HUDEP-2 (cell line): ENCODE data around the gene ARHGAP26.

Source experiments
- DNase-seq, 76 experiments: peaks; one replicate each; lab custom pipeline; 2025; ENCODE audit not compliant: unreplicated experiment in 76 of 76; lab: John Stamatoyannopoulos, UW

Gene ARHGAP26

GRCh38 chr5:142748568-142749249 lies 21.5 kb upstream of the ARHGAP26 start:
- peak in 10 of 76 experiments; percentile 0 to 29 (median 4) for DNase-seq

DNA sequence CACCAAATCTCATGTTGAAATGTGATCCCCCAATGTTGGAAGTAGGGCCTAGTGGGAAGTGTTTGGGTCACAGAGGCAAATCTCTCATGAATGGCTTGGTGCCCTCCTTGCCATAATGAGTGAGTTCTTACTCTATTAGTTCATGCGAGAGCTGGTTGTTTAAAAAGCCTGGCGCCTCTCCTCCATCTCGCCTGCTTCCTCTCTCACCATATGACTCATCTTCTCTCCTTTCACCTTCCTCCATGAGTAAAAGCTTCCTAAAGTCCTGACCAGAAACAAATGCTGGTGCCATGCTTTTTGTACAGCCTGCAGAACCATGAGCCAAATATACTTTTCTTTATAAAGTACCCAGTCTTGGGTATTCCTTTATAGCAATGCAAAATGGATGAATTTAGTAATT lies 20.9 kb upstream of the ARHGAP26 start:
- no peak for DNase-seq

DNA sequence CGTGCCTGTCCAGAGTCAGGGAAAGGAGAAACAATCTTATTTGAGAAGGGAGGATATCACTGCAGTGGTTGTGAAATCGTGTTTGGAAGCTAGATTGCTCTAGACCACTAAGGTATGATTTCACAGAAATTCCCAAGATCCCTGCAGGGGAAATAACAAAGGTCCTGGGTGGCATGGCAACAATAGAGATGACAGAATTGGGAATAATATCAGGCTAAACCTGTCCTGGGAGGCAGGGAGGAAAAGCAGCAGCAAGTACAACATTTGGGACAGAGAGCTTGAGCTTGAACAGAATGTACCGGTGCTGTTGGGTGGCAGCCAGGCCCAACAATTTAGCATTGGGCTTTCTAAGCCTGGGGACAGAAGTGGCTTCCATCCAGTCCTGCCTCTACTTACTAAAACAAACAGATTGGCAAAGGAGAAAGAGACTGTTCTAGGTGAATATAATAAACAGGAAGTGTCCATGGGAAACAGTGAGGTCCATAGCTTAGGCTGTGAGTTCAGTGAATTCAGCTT lies 17.0 kb upstream of the ARHGAP26 start:
- no peak for DNase-seq

DNA sequence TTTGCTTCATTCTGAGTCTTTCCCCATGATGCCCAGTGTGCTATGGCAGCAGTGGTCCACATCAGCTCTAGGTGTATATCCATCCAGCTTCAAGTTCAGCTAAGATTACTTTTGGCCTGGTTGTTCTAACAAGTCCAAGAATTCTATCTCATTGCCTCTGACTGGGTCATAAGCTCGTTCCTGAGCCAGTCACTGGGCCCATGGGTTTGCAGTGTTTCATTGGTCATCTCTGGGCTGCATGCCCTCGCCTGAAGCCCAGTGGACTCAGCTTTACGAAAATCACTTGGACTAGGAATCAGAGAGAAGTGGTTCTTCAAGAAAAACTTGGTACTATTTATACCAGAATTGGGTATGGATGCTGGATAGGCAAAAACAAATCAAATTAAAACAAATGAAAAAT lies 16.1 kb upstream of the ARHGAP26 start:
- DNase-seq, result no peak

- DNase-seq, result no peak
These were observed 13.6 kb upstream of the ARHGAP26 start for GRCh38 chr5:142756576-142756975.

DNA sequence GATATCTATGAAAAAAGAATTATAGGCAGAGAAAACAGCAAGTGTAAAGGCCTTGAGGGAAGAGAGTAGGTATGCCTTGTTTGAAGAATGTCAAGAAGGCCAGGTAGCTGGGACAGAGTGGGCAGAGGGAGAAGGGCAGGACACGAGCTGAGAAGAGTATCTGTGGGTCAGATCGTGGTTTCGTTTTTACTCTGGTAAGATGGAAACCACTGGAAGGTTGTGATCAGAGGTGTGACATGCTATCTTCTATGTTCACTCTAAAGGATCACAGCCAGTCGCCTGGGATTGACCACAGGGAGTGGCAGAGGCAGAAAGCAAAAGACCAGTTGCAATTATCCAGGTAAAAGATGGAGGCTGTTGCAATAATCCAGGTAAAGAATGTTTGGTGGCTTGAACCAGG lies 12.6 kb upstream of the ARHGAP26 start:
- DNase-seq, result no peak

GRCh38 chr5:142758062-142758795 lies 11.9 kb upstream of the ARHGAP26 start:
- DNase-seq, result no peak

DNA sequence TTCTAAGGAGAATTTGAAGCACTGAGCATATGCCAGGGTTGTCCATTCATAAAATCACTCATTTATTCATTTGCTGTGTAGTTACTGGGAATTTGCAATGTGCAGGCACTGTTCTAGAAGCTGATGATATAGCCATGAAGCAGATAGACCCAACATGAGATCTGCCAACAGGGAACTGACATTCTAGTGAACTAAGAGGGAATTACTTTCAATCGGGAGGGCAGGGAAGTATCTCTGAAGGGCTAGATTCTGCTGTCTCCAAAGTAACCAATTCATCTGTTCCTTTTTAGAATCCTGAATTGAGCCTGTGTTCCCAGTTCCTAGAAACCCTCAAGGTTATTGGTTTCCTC lies 11.4 kb upstream of the ARHGAP26 start:
- no peak for DNase-seq

GRCh38 chr5:142763701-142764100 lies 6.5 kb upstream of the ARHGAP26 start:
- DNase-seq, result no peak

GRCh38 chr5:142767178-142767577 lies 3.0 kb upstream of the ARHGAP26 start:
- DNase-seq, result no peak

DNA sequence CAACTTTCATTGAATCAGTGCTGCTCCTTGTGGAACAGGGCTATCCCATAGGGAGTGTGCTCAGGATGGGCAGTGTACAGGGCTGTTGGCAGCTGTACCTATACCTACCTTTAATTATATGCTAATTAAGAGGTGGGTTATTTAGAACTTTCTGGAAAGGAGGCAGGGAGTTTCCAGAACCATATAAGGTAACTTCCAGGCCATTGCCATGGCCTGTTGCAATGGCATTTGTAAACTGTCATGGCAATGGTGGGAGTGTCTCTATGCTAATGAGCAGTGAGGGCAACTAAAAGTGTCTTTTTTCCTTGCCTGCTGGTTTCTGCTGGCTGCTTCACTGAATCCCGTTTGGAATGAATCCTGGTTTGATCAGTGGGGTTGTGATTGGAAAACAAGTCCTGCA lies 2.3 kb upstream of the ARHGAP26 start:
- no peak for DNase-seq

GRCh38 chr5:142769251-142769792 lies 855 bp upstream of the ARHGAP26 start:
- no peak for DNase-seq

- DNase-seq, result peak in 10 of 76 experiments; percentile 2 to 27 (median 9)
These were observed 753 bp downstream of the ARHGAP26 start for GRCh38 chr5:142770650-142771609.

DNA sequence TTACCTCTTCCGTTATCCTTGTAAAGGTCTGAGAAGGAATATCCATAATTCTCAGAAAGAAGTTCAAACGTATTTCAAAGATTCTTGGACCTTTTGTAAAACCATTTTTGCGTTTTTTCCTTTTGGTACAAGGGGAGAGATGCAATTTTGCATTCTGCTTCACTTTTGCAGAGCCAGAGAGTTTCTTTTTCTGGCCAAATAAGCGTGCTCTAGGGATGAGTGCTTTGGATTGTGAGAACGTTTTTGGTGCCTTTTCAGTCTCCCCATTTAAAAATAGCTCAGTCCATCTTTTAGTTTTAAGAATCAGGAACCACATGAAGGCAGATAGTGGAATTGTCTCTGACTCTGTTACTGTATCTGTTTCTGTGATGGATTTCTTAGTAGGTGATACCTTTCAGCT lies 1.5 kb downstream of the ARHGAP26 start:
- no peak for DNase-seq

DNA sequence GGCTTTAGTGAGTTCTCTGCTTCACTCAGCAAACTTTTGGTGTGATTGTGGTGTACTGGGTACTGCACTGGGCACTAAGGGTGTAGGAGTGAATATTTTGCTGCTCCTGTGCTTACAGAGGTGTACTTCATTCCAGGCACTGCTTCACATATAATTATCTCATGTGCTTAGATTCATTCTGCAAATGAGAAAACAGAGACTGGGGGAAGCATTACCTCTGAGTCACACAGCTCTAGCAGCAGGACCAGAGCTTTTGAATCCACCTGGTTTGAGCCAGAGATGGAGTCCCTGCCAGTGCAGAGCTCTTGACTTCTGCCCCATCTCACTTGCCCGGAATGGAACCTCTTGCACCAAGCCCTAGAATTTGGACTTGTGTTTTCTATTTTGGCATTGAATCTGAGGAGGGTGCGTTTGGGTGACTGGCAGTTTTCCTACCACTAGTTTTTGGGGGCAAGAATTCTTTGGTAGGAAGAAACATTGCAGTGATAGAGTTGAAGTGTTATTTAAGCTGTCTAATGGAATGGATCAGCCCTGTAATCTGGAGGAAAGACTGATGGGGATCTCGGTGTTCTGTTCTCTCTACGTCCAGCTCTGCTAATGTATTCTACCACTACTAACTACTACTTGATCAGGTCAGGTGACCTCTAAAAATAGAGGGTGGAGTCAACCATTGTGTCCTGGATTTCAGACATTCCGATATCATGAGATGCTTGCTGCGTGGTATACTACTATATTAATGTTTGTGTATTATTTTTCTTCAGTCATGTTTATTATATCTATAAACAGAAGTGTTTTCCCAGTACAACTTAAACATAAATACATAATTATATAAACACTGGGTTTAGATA lies 2.5 kb downstream of the ARHGAP26 start:
- no peak for DNase-seq

DNA sequence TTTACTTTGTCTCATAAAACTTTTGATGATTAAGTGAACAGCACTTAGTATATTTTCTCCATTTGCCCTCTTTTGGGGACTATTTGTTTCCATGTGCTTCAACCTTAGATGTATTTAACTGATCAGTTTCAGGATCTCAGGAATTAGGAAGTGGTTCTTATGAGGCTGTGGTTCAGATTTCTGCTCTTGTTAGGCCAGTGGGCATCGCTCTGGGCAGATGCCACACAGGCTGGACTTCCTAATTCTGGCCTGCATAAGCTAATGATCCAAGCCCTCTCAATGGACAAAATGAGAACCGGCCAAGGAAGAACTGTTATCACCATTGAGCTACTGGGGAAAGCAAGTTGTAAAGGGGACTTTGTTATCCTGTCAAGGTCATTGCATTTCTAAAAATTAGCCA lies 6.9 kb downstream of the ARHGAP26 start:
- no peak for DNase-seq

DNA sequence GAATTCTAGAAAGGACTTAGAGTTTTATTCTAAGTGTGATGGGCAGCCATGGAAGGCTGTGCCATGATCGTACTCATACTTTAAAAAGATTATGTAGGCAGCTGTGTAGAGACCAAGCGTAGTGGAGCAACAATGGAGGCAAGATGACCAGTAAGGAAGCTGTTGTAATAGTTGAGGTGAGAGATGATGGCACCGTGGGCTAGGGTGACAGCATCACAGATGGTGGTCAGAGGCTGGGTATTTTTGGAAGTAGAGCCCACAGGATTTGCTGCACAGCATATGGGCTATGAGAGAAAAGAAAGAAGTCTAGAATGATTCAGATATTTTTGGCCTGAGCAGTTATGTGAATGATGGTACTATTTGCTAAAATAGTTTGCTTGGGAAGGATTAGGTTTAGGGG lies 7.7 kb downstream of the ARHGAP26 start:
- no peak for DNase-seq

DNA sequence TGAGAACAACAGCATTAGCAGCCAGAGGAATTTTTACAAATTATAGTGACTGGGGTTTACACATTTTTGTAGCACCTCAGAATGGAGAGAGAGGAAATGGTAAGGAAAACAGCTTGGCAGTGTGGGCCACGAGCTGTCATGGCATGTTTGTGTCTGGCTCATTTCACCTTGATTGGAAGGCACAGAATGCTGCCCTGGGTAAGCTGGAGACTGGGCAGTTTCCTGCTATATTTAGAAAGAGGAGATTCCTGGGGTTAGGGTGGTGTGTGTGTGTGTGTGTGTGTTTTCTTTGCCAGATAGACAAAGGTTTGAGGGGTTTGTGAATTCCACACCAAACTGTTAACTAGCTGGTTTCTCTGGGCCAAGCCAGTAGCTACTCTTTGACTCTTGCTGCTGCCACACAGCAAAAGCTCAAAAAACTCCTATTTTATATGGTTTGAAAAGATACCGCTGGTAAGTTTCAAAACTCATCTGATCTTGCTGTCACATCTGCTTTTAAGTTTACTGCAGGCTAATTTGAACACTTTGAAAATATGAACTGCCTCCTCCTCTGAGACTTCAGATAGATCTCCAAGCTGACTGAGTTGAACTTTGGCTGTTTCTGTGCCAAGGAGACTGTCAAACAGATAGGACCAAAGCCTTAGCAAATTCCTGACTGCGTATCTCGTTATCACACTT lies 9.1 kb downstream of the ARHGAP26 start:
- no peak for DNase-seq

GRCh38 chr5:142780871-142781270 lies 10.7 kb downstream of the ARHGAP26 start:
- DNase-seq, result peak in 1 of 76 experiments; percentile 3
